Dedifferentiated amniotic fluid mesenchymal stem cell (primary cell): ENCODE results near the gene UXS1.
"Not testable (repeated sequence)": the region's sequence is repeated elsewhere in the genome, so short reads cannot be mapped to it uniquely, and the experiment has no call there.

Experiments used
- DNase-seq: peaks from one replicate; pipeline ENCODE4 v3.0.0-alpha.2; 2016; ENCODE audit errors: extremely low spot score

UXS1 gene

GRCh38 chr2:106160786-106161261 lies 33.3 kb downstream of the UXS1 start:
- DNase-seq = no peak

DNA sequence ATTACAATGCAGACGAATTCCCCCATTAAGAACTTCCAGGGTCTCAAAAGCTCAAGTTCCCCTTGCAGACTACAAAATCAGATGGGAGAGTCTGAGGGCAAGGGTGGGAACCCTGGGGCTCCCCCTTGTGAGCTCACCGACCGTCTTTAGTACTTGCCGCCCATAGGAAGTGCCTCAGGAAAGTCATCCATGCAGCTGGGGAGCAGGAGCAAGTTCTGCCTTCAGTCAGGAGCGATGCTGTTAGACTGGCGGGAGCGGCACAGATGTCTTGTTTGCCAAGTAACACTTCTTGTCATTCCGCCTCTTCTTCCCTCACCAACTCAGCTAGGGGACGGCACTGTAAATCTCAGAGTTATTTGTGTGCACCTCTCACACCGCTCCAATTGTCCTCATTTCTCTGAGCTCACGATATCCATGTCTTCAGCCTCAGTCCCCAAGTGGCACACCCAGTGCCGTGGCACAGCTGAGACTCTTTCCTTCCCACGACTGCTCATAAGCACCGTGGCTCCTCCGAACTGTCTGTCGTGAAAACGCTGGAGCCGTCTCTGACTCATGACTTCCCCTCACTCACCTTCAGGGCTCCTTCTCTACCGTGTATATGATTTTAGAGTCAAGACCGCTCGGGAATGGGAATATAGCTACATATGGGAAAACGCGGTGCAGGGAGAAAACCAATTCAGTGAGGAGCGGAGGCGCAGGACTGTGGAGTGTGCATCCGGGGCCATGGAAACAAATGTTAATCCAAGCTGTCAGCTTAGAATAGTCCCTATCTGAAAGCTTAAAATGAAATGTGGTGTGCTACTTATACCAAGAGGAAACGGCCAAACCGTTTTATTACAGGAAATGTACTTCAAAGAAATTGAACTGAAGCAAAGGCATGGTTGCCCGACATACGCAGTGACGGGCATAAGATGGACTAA lies 34.0 kb downstream of the UXS1 start:
- no peak for DNase-seq

GRCh38 chr2:106158871-106159270 lies 35.2 kb downstream of the UXS1 start:
- no peak for DNase-seq

DNA sequence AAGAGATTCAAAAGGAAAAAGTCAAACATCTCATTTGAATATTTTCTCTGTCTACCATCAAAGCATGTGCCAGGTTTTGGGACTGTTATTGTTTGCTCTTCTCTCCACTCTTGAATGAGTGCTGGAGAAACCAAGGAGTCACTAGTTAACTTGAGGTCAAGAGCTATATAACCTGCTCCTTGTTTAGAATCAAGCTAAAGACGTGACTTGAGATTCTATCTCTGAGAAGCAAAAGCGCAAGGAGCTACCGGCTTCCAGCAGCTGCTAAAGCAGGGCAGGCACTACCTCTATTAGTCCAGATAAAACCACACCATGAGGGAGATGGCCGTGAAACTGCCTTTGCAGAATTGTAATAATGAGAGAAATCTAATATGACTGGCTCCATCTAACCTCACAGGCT lies 36.0 kb downstream of the UXS1 start:
- no peak for DNase-seq

DNA sequence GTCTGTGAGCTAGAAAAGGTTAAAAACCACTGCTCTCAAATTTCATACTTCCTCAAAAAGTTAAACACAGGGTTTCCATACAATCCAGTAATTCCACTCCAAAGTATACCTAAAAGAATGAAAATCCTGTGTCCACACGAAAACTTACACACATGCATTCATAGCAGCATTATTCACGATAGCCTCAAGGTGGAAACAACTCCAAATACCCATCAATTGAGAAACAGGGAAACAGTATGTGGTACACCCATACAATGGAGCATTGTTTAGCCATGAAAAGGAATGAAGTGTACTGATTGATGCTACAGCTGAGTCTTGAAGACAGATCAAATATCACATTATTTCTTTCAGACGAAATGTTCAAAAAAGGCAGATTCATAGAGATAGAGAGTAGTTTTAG lies 36.7 kb downstream of the UXS1 start:
- no peak for DNase-seq

DNA sequence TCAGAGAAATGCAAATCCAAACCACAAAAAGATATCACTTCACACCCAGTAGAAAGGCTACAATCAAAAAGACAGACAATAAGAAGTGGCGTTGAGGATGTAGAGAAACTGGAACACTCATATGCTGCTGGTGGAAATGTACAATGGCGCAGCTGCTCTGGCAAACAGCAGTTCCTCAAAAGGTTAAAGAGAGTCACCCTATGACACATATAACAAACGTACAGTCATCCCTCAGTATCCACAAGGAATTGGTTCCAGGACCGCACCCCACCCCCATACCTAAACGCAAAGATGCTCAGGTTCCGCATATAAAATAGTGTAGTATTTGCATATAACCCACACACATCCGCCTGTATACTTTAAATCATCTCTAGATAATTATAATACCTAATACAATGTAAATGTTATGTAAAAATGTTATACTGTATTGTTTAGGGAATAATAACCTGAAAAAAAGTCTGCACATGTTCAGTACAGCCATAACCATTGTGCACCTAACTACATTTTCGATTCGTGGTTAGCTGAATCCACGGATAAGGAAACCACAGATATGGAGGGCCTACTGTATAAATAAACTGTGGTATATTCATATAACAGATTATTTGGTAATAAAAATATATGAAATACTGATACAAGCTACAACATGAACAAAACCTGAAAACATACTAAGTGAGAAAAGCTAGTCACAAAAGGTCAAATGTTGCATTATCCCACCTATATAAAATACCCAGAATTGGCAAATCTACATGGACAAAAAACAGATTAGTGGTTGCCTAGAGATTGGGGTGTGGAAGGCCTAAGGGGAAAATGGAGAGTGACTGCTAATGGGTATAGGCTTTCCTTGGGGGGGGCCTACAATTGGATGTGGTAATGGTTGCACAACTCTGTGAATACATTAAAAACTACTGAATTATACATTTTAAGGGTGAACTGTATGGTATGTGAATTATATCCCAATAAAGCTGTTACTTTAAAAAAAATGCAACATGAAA lies 37.5 kb downstream of the UXS1 start:
- no peak for DNase-seq

GRCh38 chr2:106153781-106154180 lies 40.3 kb downstream of the UXS1 start:
- no peak for DNase-seq

DNA sequence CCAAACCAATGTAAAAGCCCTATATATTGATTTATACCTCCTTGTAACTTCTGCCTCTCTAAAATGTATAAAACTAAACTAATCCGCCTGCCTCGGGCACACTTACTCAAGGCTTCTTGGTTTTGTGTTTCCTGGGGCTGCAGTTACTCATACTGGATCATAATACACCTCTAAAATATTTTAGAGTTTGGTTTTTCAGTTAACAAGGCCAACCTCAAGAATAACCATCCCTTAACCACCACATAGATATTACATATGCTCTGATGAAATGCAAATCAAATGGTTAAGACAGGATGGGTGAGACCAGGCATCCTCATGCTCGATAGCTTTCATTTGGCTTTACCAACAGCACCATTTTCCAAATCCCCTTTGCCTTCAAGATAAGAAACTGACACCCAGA lies 46.4 kb downstream of the UXS1 start:
- no peak for DNase-seq

DNA sequence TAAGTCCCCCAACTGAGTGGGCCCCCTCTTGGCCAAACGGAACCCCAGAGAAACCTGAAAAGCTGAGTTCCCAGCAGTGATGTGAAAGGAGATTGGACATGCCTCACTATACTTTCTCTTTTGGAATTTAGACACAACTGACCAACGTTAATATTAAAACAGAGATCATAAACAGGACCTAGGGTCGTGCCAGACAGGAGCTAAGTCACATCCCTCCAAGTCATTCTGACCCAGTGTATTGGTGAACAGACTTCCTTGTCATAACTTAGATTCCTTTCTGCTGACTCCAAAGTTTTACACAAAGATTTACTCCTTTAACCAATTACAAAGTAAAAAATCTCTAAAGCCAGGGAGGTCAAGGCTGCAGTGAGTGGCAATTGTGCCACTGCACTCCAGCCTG lies 46.9 kb downstream of the UXS1 start:
- peak; percentile 54 for DNase-seq

DNA sequence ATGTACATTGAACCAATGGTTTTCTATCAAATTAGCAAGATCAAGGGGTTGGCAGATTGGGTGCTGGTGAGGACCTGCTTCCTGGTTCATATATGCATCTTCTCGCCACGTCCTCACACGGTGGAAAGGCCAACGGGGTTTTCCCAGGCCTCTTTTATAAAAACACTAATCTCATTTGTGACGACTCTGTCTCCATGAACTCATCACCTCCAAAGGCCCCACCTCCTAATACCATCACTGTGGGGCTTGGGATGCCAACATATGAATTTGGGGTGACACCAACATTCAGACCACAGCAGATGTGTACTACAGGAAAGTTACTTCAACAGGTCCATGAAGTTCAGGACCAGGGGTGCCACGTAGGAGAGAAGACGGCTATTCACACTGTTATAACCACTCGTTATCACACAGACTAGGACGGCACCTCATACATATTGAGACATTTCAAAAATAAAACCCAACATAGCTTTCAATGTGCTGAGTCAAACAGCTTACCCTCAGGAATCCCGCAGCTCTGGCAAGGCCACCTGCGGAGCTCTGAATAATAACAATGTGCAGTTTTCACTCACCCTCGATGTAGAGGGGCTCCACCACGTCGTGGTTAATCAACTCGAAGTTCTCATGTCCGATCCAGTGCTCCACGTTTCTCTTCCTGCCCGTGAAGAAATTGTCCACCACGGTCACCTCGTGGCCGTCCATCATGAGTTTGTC lies 49.3 kb downstream of the UXS1 start:
- DNase-seq = no peak

- DNase-seq = no peak
Measured at GRCh38 chr2:106143495-106144215, 50.4 kb downstream of the UXS1 start.

DNA sequence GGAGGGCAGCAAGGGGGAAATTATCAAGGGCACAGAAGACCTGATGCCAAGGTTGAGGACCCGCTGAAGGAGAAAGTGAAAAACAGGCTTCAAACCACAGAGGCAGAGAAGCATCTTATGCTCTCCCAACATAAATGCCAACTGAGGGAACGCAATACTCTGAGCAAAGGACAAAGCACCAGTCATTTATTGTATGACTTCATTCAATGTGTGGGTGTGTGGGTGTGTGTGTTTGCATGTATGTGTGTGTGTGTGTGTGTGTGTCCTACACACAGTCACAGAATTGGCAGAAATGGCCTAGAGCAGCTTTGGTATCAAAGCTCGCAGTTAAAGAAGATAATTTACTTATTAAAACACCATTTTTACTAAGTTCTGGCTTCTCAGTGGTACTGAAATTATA lies 51.4 kb downstream of the UXS1 start:
- DNase-seq = no peak

- no peak for DNase-seq
Measured at GRCh38 chr2:106140913-106141312, 53.2 kb downstream of the UXS1 start.

DNA sequence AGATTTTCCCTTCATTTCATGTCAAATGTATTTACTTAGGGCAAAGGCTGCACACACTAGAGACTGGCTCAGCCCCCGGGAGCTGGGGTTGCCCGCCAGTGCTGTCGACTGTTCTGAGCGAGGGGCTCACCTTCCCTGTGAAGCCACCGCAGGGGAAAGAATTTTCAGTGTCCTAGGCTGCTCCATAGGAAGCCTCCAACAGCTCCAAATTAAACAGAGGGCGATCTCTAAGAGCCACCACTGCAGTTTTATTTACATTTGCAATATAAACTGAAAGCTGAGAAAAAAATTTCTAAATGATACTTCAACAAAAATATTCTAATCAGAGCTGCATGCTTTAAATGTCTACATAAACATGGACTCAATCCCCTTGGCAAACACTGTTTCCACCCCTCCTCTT lies 54.0 kb downstream of the UXS1 start:
- DNase-seq = no peak

DNA sequence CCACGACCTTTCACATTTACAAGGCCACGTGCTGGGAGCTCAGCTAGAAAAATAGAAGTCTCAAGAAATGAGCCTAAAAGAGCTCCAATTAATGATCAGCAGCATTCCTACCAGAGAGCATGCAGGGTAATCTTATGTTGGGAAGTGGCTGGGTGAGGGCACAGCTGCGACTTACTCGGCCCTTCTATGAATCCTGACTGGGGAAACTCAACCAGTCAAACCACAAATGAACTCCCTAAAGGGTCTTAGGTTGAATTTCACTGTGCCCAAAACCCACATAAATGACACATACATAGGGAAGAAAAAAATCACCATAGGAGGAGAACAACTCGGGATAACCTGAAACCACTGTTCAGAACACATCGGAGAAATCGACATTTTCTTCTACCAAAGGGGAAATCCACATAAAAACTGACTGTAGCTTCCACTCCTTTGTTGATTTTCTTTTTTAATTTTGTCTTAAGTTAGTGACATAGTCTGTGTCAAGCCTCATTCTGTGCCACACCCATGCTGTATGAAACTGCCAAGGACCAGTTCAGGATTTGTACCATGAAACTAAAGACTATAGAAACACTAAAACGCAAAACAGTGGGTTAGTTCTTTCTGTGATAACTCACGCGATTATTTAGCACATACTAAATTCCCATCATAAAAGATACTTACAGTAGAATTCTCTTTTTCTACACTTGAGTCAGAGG lies 54.7 kb downstream of the UXS1 start:
- no peak for DNase-seq

DNA sequence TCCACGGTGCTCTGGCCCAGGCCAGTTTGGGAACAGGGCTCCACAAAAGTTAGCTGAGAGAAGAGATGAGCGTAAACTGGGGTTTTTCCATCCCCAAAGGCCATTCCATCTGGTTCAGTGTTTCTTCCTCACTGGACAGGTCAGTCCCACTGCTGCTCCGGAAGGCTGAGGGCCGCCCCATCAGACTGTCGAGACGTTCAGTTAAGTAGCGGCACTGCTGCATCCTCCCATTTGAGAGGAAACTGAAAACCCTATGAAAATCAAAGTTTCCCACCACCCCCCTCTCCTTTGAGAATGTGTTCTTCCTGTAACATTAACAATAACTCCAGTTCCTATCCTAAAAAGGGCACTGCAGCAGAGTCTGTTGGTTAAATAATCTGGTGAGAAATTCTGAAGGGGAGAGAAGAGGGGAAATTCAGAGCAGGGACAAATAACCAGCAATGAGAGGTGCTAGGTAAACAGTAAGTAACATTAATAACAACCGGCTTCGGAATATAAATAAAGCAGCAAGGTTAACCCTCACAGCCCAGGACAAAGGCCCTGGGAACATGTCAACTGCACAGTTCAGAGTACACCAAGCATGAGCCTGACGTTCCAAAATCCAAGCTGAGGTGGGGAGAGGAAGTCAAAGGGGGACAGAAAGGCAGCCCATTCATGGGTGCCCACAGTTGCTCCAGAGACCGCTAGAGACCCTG lies 55.4 kb downstream of the UXS1 start:
- DNase-seq = no peak

GRCh38 chr2:106137731-106138521 lies 56.2 kb downstream of the UXS1 start:
- no peak for DNase-seq

- DNase-seq = not testable (repeated sequence)
Measured at GRCh38 chr2:106131192-106131591, 62.9 kb downstream of the UXS1 start.
